ENCODE measurements around the gene PIRT.

PIRT gene

DNA sequence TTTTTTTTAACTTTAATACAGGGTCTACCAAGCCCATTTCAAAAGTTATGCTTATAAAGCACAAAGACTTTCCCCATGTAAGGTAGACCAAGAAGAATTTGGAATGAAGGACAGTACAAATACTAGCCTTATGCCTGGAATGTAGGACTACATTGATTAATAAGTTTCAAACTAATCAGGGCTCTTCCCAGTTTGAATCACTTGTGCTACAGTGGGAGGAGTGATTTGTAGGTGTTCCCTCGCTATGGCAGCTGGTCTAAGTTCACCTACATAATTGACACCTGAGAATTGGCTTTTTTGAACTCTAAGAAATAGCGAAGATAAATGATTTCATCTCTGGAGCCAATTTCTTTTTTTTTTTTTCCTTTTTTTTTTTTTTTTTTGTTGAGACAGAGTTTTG, 52.6 kb downstream of the PIRT start:
- no peak for DNase-seq

GRCh38 chr17:10779609-10780008, 58.3 kb downstream of the PIRT start:
- DNase-seq = no peak

- no peak for DNase-seq
Measured at GRCh38 chr17:10777890-10778289, 60.0 kb downstream of the PIRT start.

- DNase-seq = no peak
Measured at GRCh38 chr17:10777131-10777807, 60.6 kb downstream of the PIRT start.

GRCh38 chr17:10776381-10776780, 61.5 kb downstream of the PIRT start:
- no peak for DNase-seq

DNA sequence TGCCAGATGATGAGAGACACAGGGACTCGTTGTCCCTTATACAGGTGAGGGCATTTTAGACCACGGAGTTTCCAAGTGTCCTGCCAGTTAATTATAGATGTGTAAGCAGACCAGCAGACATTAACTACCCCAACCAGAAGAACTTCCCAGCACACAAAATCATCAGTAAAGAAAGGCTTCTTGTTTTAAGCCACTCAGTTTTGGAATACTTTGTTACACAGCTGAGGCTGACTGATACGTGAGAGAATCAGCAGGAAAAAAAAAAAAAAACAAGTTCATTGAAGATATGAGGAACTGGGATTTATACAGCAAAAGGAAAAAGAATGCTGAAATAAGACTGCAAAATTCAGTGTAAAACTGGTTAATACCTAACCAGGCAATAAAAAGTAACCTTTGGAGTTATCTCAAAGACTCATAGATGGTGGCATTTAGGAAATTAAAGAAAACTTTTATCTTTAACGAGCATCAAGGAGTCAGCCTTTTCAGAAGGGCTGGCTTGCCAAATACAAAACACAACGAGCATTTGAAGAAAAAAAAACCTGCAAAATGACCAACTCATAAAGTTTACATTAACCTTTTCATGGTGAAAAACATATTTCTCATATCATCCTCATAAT, 62.0 kb downstream of the PIRT start:
- DNase-seq = no peak

DNA sequence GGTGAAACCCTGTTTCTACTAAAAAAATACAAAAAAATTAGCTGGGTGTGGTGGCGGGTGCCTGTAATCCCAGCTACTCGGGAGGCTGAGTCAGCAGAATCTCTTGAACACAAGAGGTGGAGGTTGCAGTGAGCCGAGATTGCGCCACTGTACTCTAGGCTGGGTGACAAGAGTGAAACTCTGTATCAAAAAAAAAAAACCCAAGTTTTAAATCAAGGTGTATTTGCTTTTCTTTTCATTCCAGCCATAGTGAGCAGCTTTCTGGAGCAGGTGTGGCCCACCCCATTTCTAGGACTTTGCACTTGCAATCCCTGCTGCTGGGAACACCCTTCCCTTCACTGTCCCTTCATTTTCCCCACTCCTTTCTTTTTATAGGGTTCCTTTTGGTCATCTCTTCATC, 62.8 kb downstream of the PIRT start:
- DNase-seq = no peak

DNA sequence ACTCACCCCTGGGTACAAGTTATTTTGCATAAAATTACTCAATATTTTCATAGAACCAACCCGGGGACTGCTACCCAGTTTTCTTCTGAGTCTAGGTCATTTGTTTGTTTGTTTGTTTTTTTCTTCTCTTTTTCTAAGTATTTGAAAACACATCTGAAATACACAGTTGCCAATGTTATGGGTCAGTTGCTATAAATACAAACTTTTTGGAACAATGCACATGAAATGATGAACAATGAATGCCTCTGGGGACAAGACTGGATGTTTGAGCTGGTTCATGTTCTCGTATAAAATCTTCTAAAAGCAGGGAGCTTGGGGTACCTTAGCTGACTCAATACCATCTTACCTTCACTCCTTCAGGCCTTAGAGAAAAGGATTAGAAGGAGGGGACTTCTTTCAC, 64.5 kb downstream of the PIRT start:
- DNase-seq = no peak
